IMR-90 (cell line): ENCODE results near the gene CDH23. TPM values are rescaled to one million over a fixed set of nuclear protein-coding genes. Genes with fewer than 3 reads are reported as not detected.

ENCODE experiments used
- ATAC-seq: fragments of 200-7000 bp; cut with Tn5 transposase; 2 replicates; pipeline ENCODE4 v1.9.1; 2020; ENCODE audit warnings: low read depth, mild to moderate bottlenecking, moderate library complexity
- BruUV-seq: library from RNA; stranded (reverse); fragments of 400-500 nt; replicated peaks from 2 replicates; lab custom pipeline; 2021; lab: Mats Ljungman, UMichigan
- CTCF ChIA-PET: fragments of 300-600 bp; formaldehyde crosslinking; extraction: SDS; loops from one replicate; lab custom pipeline; 2021; ENCODE audit warnings: antibody characterized with exemption; lab: Yijun Ruan, JAX
- POLR2A ChIA-PET: fragments of 300-600 bp; sonication (Branson Sonifier 250); formaldehyde crosslinking; loops from one replicate; lab custom pipeline; 2022; ENCODE audit warnings: antibody characterized with exemption; ENCODE audit not compliant: unreplicated experiment; lab: Charles Lee
- DNase-seq: peaks from one replicate; pipeline ENCODE4 v3.0.0; 2013
- H2AFZ ChIP-seq: replicated peaks from 2 replicates; pipeline ENCODE3; 2013; ENCODE audit warnings: low read length, mild to moderate bottlenecking; ENCODE audit not compliant: poor library complexity
- H2AK5ac ChIP-seq: 2 replicates; pipeline ENCODE4 v1.6.1; 2013; ENCODE audit warnings: low read depth, low read length, inconsistent platforms
- H2AK9ac ChIP-seq: replicated peaks from 2 replicates; pipeline ENCODE3; 2013; ENCODE audit warnings: mild to moderate bottlenecking, low read depth, low read length, moderate library complexity; ENCODE audit not compliant: poor library complexity
- H2BK120ac ChIP-seq: 2 replicates; pipeline ENCODE4 v1.6.1; 2013; ENCODE audit warnings: low read depth, low read length, inconsistent platforms
- H2BK15ac ChIP-seq: 3 replicates; pipeline ENCODE4 v1.6.1; 2013; ENCODE audit warnings: low read depth, low read length, inconsistent platforms
- H2BK20ac ChIP-seq: 2 replicates; pipeline ENCODE4 v1.6.1; 2013; ENCODE audit warnings: low read depth, mild to moderate bottlenecking, inconsistent platforms, low read length, moderate library complexity
- H2BK5ac ChIP-seq: 2 replicates; pipeline ENCODE4 v1.6.1; 2013; ENCODE audit warnings: mild to moderate bottlenecking, low read depth, low read length, inconsistent platforms; ENCODE audit not compliant: poor library complexity, severe bottlenecking
- H3K14ac ChIP-seq: replicated peaks from 2 replicates; pipeline ENCODE4 v1.6.1; 2013; ENCODE audit warnings: low read depth, low read length, inconsistent platforms
- H3K18ac ChIP-seq: 2 replicates; pipeline ENCODE4 v1.6.1; 2013; ENCODE audit warnings: low read depth, low read length, control low read depth
- H3K23ac ChIP-seq: 2 replicates; pipeline ENCODE4 v1.6.1; 2013; ENCODE audit warnings: low read depth, low read length, inconsistent platforms
- H3K27ac ChIP-seq: 2 replicates; pipeline ENCODE4 v1.5.1; 2013; ENCODE audit warnings: mild to moderate bottlenecking, control low read depth, low read length; ENCODE audit not compliant: insufficient read depth
- H3K27me3 ChIP-seq: 2 replicates; pipeline ENCODE4 v1.6.1; 2013; ENCODE audit warnings: low read length; ENCODE audit not compliant: control insufficient read depth, insufficient read depth
- H3K36me3 ChIP-seq: 2 replicates; pipeline ENCODE4 v1.6.1; 2013; ENCODE audit warnings: low read length, mixed read lengths; ENCODE audit not compliant: control insufficient read depth, insufficient read depth
- H3K4ac ChIP-seq: 2 replicates; pipeline ENCODE4 v1.6.1; 2013; ENCODE audit warnings: low read depth, low read length, inconsistent platforms
- H3K4me1 ChIP-seq: 2 replicates; pipeline ENCODE4 v1.6.1; 2013; ENCODE audit warnings: low read length, mixed read lengths; ENCODE audit not compliant: control insufficient read depth, insufficient read depth
- H3K4me2 ChIP-seq: 2 replicates; pipeline ENCODE4 v1.6.1; 2013; ENCODE audit warnings: low read depth, mild to moderate bottlenecking, control low read depth, low read length, moderate library complexity
- H3K4me3 ChIP-seq: 2 replicates; pipeline ENCODE4 v1.5.1; 2013; ENCODE audit warnings: low read depth, mild to moderate bottlenecking, control low read depth, low read length, moderate library complexity; ENCODE audit not compliant: insufficient read depth
- H3K56ac ChIP-seq: 2 replicates; pipeline ENCODE4 v1.6.1; 2013; ENCODE audit warnings: low read length, inconsistent platforms; ENCODE audit not compliant: insufficient read depth; ENCODE audit errors: extremely low read depth
- H3K79me1 ChIP-seq, 2 experiments: 2 replicates each; pipeline ENCODE4 v1.6.1; 2013; ENCODE audit warnings: low read length in 2 of 2, inconsistent platforms in 1 of 2, low read depth in 1 of 2
- H3K9ac ChIP-seq: 2 replicates; pipeline ENCODE4 v1.6.1; 2013; ENCODE audit warnings: low read depth, low read length, control low read depth
- H3K9me1 ChIP-seq: 2 replicates; pipeline ENCODE4 v1.6.1; 2013; ENCODE audit warnings: low read length, inconsistent platforms; ENCODE audit not compliant: insufficient read depth
- H3K9me3 ChIP-seq: 2 replicates; pipeline ENCODE4 v1.6.1; 2013; ENCODE audit warnings: low read length; ENCODE audit not compliant: control insufficient read depth, insufficient read depth
- H4K20me1 ChIP-seq: 2 replicates; pipeline ENCODE4 v1.6.1; 2013; ENCODE audit warnings: low read length, inconsistent platforms; ENCODE audit not compliant: insufficient read depth
- H4K5ac ChIP-seq: 2 replicates; pipeline ENCODE4 v1.6.1; 2013; ENCODE audit warnings: mild to moderate bottlenecking, low read depth, low read length, control low read depth
- H4K8ac ChIP-seq, 2 experiments: 2 replicates each; pipeline ENCODE4 v1.6.1; 2013; ENCODE audit warnings: low read depth in 2 of 2, low read length in 2 of 2, control low read depth in 1 of 2, inconsistent platforms in 1 of 2
- H4K91ac ChIP-seq: 2 replicates; pipeline ENCODE4 v1.6.1; 2013; ENCODE audit warnings: low read depth, low read length, inconsistent platforms; ENCODE audit not compliant: insufficient read depth
- CEBPB ChIP-seq: IDR thresholded peaks from 2 replicates; pipeline ENCODE4 v1.6.1; 2012; ENCODE audit warnings: low read depth, low read length, improper control_type of control experiment
- CTCF ChIP-seq: conservative IDR thresholded peaks from 2 replicates; pipeline ENCODE4 v1.5.1; 2012; ENCODE audit warnings: mild to moderate bottlenecking, low read depth, low read length, improper control_type of control experiment
- FOS ChIP-seq: fragments of 150-350 bp; IDR thresholded peaks from 2 replicates; pipeline ENCODE4 v1.6.1; 2016; ENCODE audit warnings: low read depth, low read length
- MAFK ChIP-seq: IDR thresholded peaks from 2 replicates; pipeline ENCODE4 v1.6.1; 2012; ENCODE audit warnings: low read depth, low read length, improper control_type of control experiment
- RCOR1 ChIP-seq: IDR thresholded peaks from 2 replicates; pipeline ENCODE4 v1.6.1; 2012; ENCODE audit warnings: mild to moderate bottlenecking, low read length, improper control_type of control experiment; ENCODE audit not compliant: insufficient replicate concordance
- SMC3 ChIP-seq: fragments of 150-350 bp; IDR thresholded peaks from 2 replicates; pipeline ENCODE4 v1.6.1; 2016; ENCODE audit warnings: low read depth, mild to moderate bottlenecking, antibody characterized with exemption, low read length, moderate library complexity
- WGBS, 2 experiments: methylation state at CpG; one replicate each; pipeline versions ENCODE4 v1.1.5 to v1.1.7; 2013; ENCODE audit warnings: missing lambda C conversion rate in 2 of 2; ENCODE audit not compliant: insufficient read length in 1 of 2; ENCODE audit errors: extremely low coverage in 2 of 2; 5-methylcytosine and 5-hydroxymethylcytosine counted together
- dilution Hi-C: fragments of 300-500 bp; cut with HindIII; formaldehyde crosslinking; loops from one replicate; pipeline ENCODE4 v1.14.3; 2018; ENCODE audit warnings: low sequenced_read_pairs; ENCODE audit not compliant: unreplicated experiment
- in situ Hi-C: fragments of 300-500 bp; cut with MboI; formaldehyde crosslinking; loops from 3 replicates; pipeline ENCODE4 v1.14.3; 2019; ENCODE audit warnings: low sequenced_read_pairs, inconsistent platforms, mixed read lengths
- intact Hi-C: fragments of 100-400 bp; cut with micrococcal nuclease; formaldehyde crosslinking; loops from 2 replicates; pipeline ENCODE4 v1.10.0; 2022
- polyA plus RNA-seq, 3 experiments: library from polyadenylated mRNA; depleted of rRNA; stranded (reverse); fragments of >200 nt; gene quantifications; 2 replicates each; pipeline ENCODE4 v1.2.3, GENCODE V29; 2012; ENCODE audit warnings: low replicate concordance in 1 of 3
- total RNA-seq: library from RNA; depleted of rRNA; stranded (reverse); fragments of >200 nt; gene quantifications from 2 replicates; pipeline ENCODE4 v1.2.3, GENCODE V29; 2012

Gene CDH23
- total and polyA plus RNA-seq, 2 of the 4 experiments (the other 2 are of a cell fraction): under 0.01 to 0.03 TPM

GRCh38 chr10:71779641-71780040 lies 382.9 kb downstream of the CDH23 start:
- CTCF ChIA-PET: no interaction called here
- Histone ChIP-seq H2AK5ac (no peak overlapping the region), H2BK15ac (no peak overlapping the region), H3K4me2 (no peak overlapping the region), H3K56ac (no peak overlapping the region), H3K9me3 (no peaks in the 10 kb centered on the region), H3K4me3 (no peak overlapping the region), H2BK120ac (no peak overlapping the region), H3K9me1 (no peaks in the 10 kb centered on the region; the same call in 1 of the 2 replicates), H3K27me3 (peaks cover 54% of the 10 kb centered on the region), H2AFZ (no peak overlapping the region), H3K79me1 (no peaks in the 10 kb centered on the region), H3K23ac (no peak overlapping the region), H4K8ac (no peak overlapping the region), H3K36me3 (no peaks in the 10 kb centered on the region), H2AK9ac (no peak overlapping the region), H4K91ac (no peak overlapping the region), H4K5ac (no peak overlapping the region), H3K14ac (no peak overlapping the region), H3K4ac (no peak overlapping the region), H4K20me1 (no peaks in the 10 kb centered on the region), H3K9ac (no peak overlapping the region), H2BK5ac (no peak overlapping the region), H3K27ac (no peak overlapping the region), H3K4me1 (no peaks in the 10 kb centered on the region), H3K18ac (no peak overlapping the region), H2BK20ac (no peak overlapping the region)
- TF ChIP-seq RCOR1 (no peak), SMC3 (no peak), CTCF (no peak), CEBPB (no peak), MAFK (no peak), FOS (no peak)
- dilution Hi-C loops (no loop called here), intact Hi-C loops (no loop called here), in situ Hi-C loops (no loop called here)
- POLR2A ChIA-PET: no interaction called here
- DNase-seq (no peak), ATAC-seq (no peak)
- WGBS, 2 experiments: 50% methylated on average over 1 of the region's 6 CpGs; no CpG with 5 or more reads in 1 of the 2 experiments
- no TSS peak for BruUV-seq
